Jurkat, Clone E6-1 (cell line): ENCODE measurements around the gene TANC1.

Experiments used
- DNase-seq: peaks from one replicate; pipeline ENCODE4 v3.0.0-alpha.2; 2011; ENCODE audit warnings: low read depth, low spot score
- H3K4me3 ChIP-seq: 2 replicates; pipeline ENCODE4 v1.5.1; 2011; ENCODE audit warnings: mild to moderate bottlenecking, low read length, control low read depth, moderate library complexity

TANC1 gene

DNA sequence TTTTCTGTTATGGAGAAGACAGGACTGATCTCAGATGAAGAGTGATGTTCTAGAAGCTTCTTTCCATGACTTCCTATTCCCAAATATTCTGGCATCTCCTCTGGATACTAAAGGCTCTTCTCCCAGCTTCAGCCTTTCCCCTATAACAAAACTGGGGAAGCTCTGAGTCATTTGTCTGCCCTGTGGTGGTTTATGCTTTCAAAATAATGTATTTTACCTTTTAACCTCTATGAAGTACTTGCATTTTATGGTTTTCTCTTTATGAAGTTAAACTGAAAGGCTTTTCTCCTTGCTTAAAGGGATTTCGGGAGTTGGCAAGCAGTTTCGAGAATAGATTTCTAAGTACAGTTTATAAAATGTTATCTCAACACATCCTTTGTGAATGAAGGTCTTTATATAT is 104.4 kb downstream of the TANC1 start:
- no peak for DNase-seq
- no peak overlapping the region for H3K4me3 ChIP-seq

DNA sequence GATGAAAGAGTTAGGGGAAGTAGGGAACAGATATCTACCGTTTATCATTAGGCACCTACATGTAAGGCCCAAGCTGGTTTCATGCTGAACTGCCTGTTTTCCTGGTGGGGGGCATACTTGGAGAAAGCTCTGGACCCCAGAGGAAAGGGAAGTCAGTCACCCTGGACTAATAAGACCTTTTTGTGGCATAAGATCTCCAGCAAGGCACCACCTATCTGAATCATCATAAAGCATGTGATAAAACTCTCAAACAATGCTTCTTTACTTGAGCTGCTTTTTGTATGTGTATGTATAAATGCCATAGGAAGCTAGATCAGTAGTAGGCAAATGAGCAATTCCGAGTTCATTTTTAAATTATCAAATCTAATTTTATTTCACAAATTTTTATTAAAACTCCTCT is 104.8 kb downstream of the TANC1 start:
- no peak for DNase-seq

GRCh38 chr2:159074605-159075004 is 106.2 kb downstream of the TANC1 start:
- no peak for DNase-seq
- H3K4me3 ChIP-seq, result no peak overlapping the region

More for the DNA sequence above, 104.8 kb downstream of the TANC1 start:
- H3K4me3 ChIP-seq, result no peak overlapping the region

- H3K4me3 ChIP-seq, result no peak overlapping the region
- no peak for DNase-seq
Measured at GRCh38 chr2:159075727-159076126, 107.3 kb downstream of the TANC1 start.

DNA sequence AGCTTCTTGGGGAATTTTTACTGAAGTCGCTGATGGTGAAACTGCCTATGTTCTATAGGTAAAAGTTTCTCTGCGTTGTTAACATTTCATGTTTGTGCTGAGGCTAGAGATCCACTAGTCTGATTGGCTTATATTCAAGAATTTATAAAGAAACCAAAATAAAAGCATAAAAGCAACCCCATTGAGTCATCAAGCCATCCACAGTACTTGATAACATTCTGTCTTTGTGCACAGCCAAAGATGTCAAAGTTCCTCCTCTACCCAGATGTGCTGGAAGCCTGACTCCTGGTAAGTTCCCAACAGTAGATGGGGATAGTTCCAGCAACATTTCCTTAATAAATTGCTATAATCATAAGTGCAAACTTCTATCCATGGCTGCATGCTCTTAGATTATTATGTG is 107.8 kb downstream of the TANC1 start:
- no peak for DNase-seq
- no peak overlapping the region for H3K4me3 ChIP-seq

DNA sequence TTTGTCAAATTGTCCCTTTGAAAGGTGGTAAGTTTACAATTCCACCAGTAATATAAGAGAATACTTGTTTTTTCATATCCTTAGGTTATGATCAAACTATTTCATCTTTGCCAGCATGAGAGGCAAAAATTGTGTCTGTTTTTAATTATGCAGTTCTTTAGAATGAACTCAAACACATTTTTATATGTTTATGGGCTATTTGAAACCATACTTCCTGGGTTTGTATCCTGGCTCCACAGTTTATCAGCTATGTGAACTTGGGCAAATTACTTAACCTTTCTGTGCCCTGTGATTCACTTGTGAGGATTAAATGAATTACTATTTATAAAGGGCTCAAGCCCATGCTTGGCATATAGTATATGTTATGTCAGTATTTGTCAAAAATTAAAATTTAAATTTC is 109.4 kb downstream of the TANC1 start:
- H3K4me3 ChIP-seq, result no peak overlapping the region
- DNase-seq, result no peak

- DNase-seq, result no peak
- H3K4me3 ChIP-seq, result no peak overlapping the region
Measured at GRCh38 chr2:159078443-159078842, 110.0 kb downstream of the TANC1 start.

DNA sequence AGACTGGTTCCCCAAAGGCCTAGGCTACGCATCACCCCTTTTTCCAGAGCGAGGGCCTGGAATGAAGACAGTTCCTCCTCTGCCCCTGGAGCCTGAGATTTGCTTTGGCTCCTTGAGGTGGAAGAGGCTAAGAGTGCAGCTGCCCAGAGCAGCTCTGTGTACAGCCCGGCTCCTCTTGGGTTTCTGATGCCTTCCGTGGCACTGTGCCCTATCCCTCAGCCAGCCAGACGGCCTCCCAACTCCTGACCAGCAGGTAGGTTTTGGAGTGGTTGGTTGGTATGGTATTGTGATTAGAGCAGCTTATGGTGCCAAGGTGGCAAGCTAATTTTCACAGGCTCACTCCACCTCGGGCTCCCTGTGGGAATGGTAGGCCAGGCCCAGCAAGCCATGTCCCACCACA is 112.2 kb downstream of the TANC1 start:
- H3K4me3 ChIP-seq, result no peak overlapping the region
- DNase-seq, result no peak

- H3K4me3 ChIP-seq, result no peak overlapping the region
- DNase-seq, result no peak
Measured at GRCh38 chr2:159082119-159082518, 113.7 kb downstream of the TANC1 start.

DNA sequence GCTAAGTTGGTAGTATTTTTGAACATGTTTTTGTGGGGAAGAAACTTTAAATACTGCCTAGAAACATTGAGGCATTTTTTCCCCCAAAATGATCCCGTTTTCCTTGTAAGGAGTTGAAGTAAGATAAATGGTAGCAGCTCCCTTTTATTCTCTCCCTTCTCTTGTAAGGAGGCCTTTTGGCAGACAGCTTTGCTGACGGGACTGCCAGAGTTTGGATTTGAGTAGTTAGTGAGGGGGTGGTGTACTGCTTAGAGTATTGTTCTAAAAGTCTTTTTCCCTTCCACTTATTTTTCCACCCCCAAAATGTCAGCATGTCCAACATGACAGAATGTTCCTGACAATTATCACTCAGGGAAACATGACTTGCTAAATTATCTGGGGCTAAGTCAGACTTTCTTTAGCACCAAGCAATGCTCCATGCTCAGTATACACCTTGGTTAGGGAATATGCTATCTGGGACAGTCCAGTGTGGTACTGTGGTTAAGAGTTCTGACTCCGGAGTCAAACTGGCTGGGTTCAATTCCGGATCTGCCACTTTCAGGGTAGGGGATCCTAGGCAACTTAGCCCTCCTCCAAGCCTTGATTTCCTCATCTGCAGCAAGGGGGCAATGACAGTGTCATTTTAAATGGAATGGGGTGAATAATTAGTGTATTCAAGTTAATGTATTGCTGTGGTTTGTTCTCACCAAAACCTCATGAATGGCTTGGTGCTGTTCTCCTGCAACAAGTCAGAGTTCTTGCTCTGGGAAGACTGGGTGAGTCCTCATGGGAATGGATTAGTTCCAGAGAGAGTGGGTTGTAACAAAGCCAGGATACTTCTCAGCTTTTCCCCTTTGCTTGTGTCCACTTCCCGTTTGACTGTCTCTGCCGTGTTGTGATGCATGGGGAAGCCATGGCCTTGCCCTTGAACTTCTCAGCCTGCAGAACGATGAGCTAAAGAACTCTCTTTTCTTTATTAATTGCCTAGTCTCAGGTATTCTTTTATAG is 116.2 kb downstream of the TANC1 start:
- no peak overlapping the region for H3K4me3 ChIP-seq
- no peak for DNase-seq

- DNase-seq, result no peak
- no peak overlapping the region for H3K4me3 ChIP-seq
Measured at GRCh38 chr2:159086342-159086741, 117.9 kb downstream of the TANC1 start.

DNA sequence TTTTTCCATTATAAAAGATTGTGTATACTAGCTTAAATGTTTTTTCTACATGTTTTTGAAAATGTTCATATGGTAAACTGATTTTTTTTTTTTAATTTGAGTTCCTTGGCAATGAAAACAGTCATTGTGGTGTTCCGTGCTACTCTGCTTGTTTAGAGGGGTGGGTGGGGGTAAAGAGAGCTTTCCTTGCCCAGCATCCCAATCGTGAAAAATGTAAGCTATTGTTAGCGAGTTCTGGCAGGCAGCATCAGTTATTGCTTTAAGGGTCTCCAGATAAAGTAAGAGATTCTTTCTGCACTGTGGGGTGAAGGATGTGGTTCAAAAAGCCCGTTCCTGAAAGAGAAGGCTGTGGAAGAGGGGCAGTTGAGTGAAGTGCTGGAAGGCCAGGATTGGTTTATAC is 118.4 kb downstream of the TANC1 start:
- peak; percentile 47 for DNase-seq
- H3K4me3 ChIP-seq, result no peak overlapping the region

- no peak overlapping the region for H3K4me3 ChIP-seq
- DNase-seq, result no peak
Measured at GRCh38 chr2:159088906-159089305, 120.5 kb downstream of the TANC1 start.

- DNase-seq, result no peak
- no peak overlapping the region for H3K4me3 ChIP-seq
Measured at GRCh38 chr2:159089543-159089942, 121.1 kb downstream of the TANC1 start.

- no peak for DNase-seq
- H3K4me3 ChIP-seq, result no peak overlapping the region
Measured at GRCh38 chr2:159090514-159091201, 122.2 kb downstream of the TANC1 start.

DNA sequence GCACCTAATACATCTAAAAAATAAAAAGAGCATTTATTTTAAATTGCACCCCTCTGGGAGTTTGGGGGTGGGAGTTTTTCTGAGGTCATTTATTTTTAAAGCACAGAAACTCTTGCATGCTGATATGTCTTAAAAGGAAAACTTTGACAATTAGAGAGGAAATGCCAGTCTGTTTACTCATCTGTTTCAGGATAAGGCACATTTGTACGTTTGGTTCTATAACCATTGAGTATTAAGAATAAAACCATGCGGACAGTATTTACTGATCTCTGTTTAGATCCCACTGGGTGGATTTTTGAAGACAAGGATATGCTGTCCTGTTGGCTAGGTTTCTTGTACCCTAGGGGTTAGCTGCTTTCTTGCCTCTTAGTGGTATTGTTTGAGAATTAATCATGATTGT is 122.9 kb downstream of the TANC1 start:
- no peak for DNase-seq
- H3K4me3 ChIP-seq, result no peak overlapping the region

DNA sequence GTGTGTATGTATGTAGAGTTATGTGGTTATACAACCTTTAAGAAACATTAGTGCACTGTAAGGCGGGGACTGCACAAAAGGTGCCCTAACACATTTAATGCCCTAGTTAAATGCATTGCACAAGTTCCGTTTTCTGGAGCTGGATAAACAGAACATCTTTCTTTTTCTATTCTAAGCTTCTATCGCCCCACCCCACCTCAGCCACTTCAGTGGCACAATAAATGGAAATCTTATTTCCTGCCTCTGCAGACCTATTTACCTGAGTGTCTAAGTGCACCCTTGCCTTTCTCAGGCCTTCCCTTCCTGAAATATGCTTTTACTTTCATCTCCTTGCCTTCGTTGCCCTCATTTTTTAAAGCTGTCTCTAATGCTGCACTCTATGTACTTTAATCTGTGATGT is 123.5 kb downstream of the TANC1 start:
- no peak overlapping the region for H3K4me3 ChIP-seq
- DNase-seq, result peak; percentile 28

GRCh38 chr2:159093497-159093896 is 125.1 kb downstream of the TANC1 start:
- H3K4me3 ChIP-seq, result no peak overlapping the region
- DNase-seq, result no peak

GRCh38 chr2:159094173-159094737 is 125.8 kb downstream of the TANC1 start:
- no peak overlapping the region for H3K4me3 ChIP-seq
- no peak for DNase-seq

DNA sequence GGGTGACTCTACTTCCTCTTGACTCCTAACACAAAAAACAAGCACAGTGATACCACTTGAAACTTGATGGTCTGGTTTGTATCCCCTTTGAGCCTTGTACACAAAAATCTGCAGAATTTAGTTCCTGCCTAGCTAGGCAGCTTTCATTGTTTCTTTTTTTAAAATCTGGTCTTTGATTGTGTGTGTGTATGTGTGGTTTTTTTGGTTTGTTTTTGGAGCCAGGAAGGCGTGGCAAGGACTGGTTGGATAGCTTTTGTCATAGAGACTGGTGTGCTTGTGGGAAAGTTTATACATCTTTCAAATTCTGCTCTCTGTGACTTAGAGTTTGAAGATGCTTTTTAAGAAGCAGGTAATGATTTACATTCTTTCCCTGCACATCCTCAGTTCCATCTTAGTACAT is 127.4 kb downstream of the TANC1 start:
- DNase-seq, result no peak

More for the DNA sequence above, 127.4 kb downstream of the TANC1 start:
- no peak overlapping the region for H3K4me3 ChIP-seq
